Immature natural killer cell (primary cell): ENCODE measurements around the gene GAREM2. TPM values are rescaled to one million over a fixed set of nuclear protein-coding genes. Genes with fewer than 3 reads are reported as not detected.
"Not testable (repeated sequence)": the region's sequence is repeated elsewhere in the genome, so short reads cannot be mapped to it uniquely, and the experiment has no call there.

Experiments used
- DNase-seq, 3 donors: peaks; one replicate each; pipeline ENCODE4 v3.0.0; 2022; ENCODE audit warnings: mixed read lengths in 1 of 3
- H3K27ac Mint-ChIP-seq, 6 donors: one replicate each; pipeline ENCODE4 v1.8.0; 2020; ENCODE audit warnings: mixed read lengths in 6 of 6, mild to moderate bottlenecking in 5 of 6, inconsistent platforms in 4 of 6, moderate library complexity in 3 of 6
- H3K27me3 Mint-ChIP-seq, 3 donors: one replicate each; pipeline ENCODE4 v1.8.0; 2020 to 2021; ENCODE audit warnings: low read depth in 3 of 3, mild to moderate bottlenecking in 3 of 3, mixed read lengths in 3 of 3, moderate library complexity in 3 of 3, inconsistent platforms in 1 of 3
- H3K36me3 Mint-ChIP-seq, 3 donors: one replicate each; pipeline ENCODE4 v1.8.0; 2020; ENCODE audit warnings: mixed read lengths in 3 of 3, inconsistent platforms in 2 of 3, mild to moderate bottlenecking in 2 of 3
- H3K4me1 Mint-ChIP-seq, 2 donors: one replicate each; pipeline ENCODE4 v1.8.0; 2020; ENCODE audit warnings: inconsistent platforms in 2 of 2, mild to moderate bottlenecking in 2 of 2, mixed read lengths in 2 of 2, moderate library complexity in 1 of 2
- H3K4me3 Mint-ChIP-seq, 5 donors: one replicate each; pipeline ENCODE4 v1.8.0; 2020; ENCODE audit warnings: mild to moderate bottlenecking in 5 of 5, mixed read lengths in 5 of 5, inconsistent platforms in 3 of 5, moderate library complexity in 3 of 5
- H3K9me3 Mint-ChIP-seq, 6 donors: one replicate each; pipeline ENCODE4 v1.8.0; 2020; ENCODE audit warnings: mild to moderate bottlenecking in 6 of 6, mixed read lengths in 6 of 6, inconsistent platforms in 4 of 6, moderate library complexity in 3 of 6
- polyA plus RNA-seq, 3 donors: library from polyadenylated mRNA; unstranded; fragments of 300-500 nt; fragmentation: Illumina TruSeq; gene quantifications; one replicate each; pipeline ENCODE4 v1.2.3, GENCODE V29; 2021

GAREM2 gene
- polyA plus RNA-seq, 3 donors from 2014 or later = 0.50 to 3.5 (median 1.4) TPM

- Mint-ChIP-seq H3K4me3 (no peak overlapping the region), H3K27ac (no peak overlapping the region), H3K9me3 (no peaks in the 10 kb centered on the region), H3K4me1 (no peaks in the 10 kb centered on the region), H3K36me3 (peaks cover 0 to 11% (median 3%) of the 10 kb centered on the region in 3 donors), H3K27me3 (peaks cover 0 to 11% (median 5%) of the 10 kb centered on the region in 3 donors)
- DNase-seq = no peak
Measured at GRCh38 chr2:26157580-26157979, 15.3 kb upstream of the GAREM2 start.

- Mint-ChIP-seq H3K36me3 (peaks cover 0 to 11% (median 3%) of the 10 kb centered on the region in 3 donors), H3K4me3 (no peak overlapping the region), H3K4me1 (no peaks in the 10 kb centered on the region), H3K27ac (no peak overlapping the region), H3K9me3 (no peaks in the 10 kb centered on the region), H3K27me3 (peaks cover 0 to 6% (median 5%) of the 10 kb centered on the region in 3 donors)
- DNase-seq = no peak
Measured at GRCh38 chr2:26161926-26162325, 11.0 kb upstream of the GAREM2 start.

GRCh38 chr2:26162963-26163362 is 9.9 kb upstream of the GAREM2 start:
- H3K4me1 Mint-ChIP-seq = no peaks in the 10 kb centered on the region
- H3K9me3 Mint-ChIP-seq = no peaks in the 10 kb centered on the region
- H3K27ac Mint-ChIP-seq = no peak overlapping the region

GRCh38 chr2:26164231-26164630 is 8.7 kb upstream of the GAREM2 start:
- no peak overlapping the region for H3K27ac Mint-ChIP-seq
- no peak overlapping the region for H3K4me3 Mint-ChIP-seq
- H3K9me3 Mint-ChIP-seq = no peaks in the 10 kb centered on the region
- no peak for DNase-seq
- H3K36me3 Mint-ChIP-seq = peaks cover 0 to 5% (median 3%) of the 10 kb centered on the region in 3 donors
- peaks cover 0 to 6% (median 4%) of the 10 kb centered on the region in 3 donors for H3K27me3 Mint-ChIP-seq
- H3K4me1 Mint-ChIP-seq = no peaks in the 10 kb centered on the region

More at GRCh38 chr2:26162963-26163362, 9.9 kb upstream of the GAREM2 start:
- H3K27me3 Mint-ChIP-seq = peaks cover 0 to 6% (median 3%) of the 10 kb centered on the region in 3 donors
- H3K36me3 Mint-ChIP-seq = peaks cover 0 to 8% (median 3%) of the 10 kb centered on the region in 3 donors
- no peak for DNase-seq
- no peak overlapping the region for H3K4me3 Mint-ChIP-seq

- Mint-ChIP-seq H3K4me1 (no peaks in the 10 kb centered on the region), H3K4me3 (no peak overlapping the region), H3K27ac (no peak overlapping the region), H3K27me3 (peaks cover 0 to 4% (median 4%) of the 10 kb centered on the region in 3 donors), H3K9me3 (no peaks in the 10 kb centered on the region), H3K36me3 (peaks cover 0 to 5% (median 3%) of the 10 kb centered on the region in 3 donors)
- DNase-seq = no peak
Measured at GRCh38 chr2:26164641-26165211, 8.2 kb upstream of the GAREM2 start.

DNA sequence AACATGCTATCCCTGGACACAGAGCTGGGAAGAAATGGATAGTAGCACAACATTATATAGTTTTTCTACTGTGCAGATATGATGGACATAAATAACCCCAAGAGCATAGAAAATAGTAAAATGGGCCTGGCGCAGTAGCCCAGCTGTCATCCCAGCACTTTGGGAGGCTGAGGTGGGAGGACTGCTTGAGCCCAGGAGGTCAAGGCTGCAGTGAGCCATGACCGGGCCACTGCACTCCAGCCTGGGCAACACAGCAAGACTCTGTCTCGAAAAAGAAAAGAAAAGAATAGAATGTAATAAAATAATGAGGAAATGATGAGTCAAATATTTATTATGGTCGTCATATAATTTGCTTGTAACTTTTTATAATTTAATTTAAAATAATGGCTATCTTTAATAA is 7.5 kb upstream of the GAREM2 start:
- H3K4me1 Mint-ChIP-seq = no peaks in the 10 kb centered on the region
- peaks cover 0 to 5% (median under 1%) of the 10 kb centered on the region in 3 donors for H3K36me3 Mint-ChIP-seq
- no peaks in the 10 kb centered on the region for H3K9me3 Mint-ChIP-seq
- H3K27me3 Mint-ChIP-seq = peaks cover 0 to 4% (median 0%) of the 10 kb centered on the region in 3 donors
- H3K27ac Mint-ChIP-seq = no peak overlapping the region
- DNase-seq = no peak
- H3K4me3 Mint-ChIP-seq = no peak overlapping the region

DNA sequence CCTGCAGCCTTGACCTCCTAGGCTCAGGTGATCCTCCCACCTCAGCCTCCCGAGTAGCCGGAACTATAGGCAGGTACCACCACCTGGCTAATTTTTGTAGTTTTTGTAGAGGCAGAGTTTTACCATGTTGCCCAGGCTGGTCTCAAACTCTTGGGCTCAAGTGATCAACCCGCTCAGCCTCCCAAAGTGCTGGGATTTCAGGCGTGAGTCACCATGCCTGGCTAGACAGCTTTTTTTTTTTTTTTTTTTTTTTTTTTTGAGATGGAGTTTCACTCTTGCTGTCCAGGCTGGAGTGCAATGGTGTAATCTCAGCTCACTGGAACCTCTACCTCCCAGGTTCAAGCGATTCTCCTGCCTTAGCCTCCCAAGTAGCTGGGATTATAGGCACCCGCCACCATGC is 6.3 kb upstream of the GAREM2 start:
- not testable (repeated sequence) for H3K27me3 Mint-ChIP-seq, H3K36me3 Mint-ChIP-seq, H3K27ac Mint-ChIP-seq, DNase-seq, H3K9me3 Mint-ChIP-seq, H3K4me3 Mint-ChIP-seq, H3K4me1 Mint-ChIP-seq

DNA sequence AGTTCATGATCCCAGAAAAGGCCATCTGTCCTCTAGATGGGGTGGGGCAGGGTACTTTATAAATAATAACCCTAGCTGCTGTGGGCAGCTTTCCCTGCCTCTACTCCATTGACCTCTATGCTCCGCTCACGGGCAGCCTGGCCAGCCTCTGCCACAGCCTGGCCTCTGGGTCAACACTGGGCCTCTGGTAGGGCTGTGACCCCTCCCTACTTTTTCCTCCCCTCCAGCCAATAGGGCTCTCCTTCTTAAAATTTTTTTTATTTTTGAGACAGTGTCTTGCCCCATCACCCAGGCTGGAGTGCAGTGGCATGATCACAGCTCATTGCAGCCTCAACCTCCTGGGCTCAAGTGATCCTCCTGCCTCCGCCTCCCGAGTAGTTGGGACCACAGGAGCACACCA is 4.1 kb upstream of the GAREM2 start:
- H3K27ac Mint-ChIP-seq = no peak overlapping the region
- H3K4me3 Mint-ChIP-seq = no peak overlapping the region
- DNase-seq = no peak
- peaks cover 0 to 5% (median 0%) of the 10 kb centered on the region in 3 donors for H3K36me3 Mint-ChIP-seq
- peaks cover 10 to 11% of the 10 kb centered on the region in 2 donors for H3K4me1 Mint-ChIP-seq
- H3K27me3 Mint-ChIP-seq = peaks cover 4 to 9% (median 9%) of the 10 kb centered on the region in 3 donors
- no peaks in the 10 kb centered on the region for H3K9me3 Mint-ChIP-seq

DNA sequence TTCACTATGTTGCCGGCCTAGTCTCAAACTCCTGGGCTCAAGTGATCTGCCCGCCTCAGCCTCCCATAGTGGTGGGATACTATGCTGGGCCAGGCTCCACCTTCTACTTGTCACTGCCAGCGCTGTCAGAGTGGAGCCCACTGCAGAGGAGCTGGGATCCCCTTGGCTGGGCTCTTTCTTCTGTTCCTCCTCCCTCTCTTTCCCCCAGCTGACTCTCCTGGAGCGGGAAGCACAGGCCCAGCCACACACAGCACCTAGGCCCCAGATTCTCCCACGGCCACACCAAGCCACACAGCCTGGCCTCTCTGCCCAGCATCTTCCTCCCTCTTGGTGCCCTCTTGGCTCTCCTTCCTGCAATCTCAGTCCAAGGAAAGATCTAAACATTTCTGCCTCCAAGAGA is 3.7 kb upstream of the GAREM2 start:
- no peak for DNase-seq
- no peak overlapping the region for H3K27ac Mint-ChIP-seq
- peaks cover 12% of the 10 kb centered on the region in 2 donors for H3K4me1 Mint-ChIP-seq
- H3K4me3 Mint-ChIP-seq = no peak overlapping the region
- no peaks in the 10 kb centered on the region for H3K9me3 Mint-ChIP-seq
- H3K36me3 Mint-ChIP-seq = peaks cover 0 to 5% (median 0%) of the 10 kb centered on the region in 3 donors
- H3K27me3 Mint-ChIP-seq = peaks cover 4 to 10% (median 10%) of the 10 kb centered on the region in 3 donors

DNA sequence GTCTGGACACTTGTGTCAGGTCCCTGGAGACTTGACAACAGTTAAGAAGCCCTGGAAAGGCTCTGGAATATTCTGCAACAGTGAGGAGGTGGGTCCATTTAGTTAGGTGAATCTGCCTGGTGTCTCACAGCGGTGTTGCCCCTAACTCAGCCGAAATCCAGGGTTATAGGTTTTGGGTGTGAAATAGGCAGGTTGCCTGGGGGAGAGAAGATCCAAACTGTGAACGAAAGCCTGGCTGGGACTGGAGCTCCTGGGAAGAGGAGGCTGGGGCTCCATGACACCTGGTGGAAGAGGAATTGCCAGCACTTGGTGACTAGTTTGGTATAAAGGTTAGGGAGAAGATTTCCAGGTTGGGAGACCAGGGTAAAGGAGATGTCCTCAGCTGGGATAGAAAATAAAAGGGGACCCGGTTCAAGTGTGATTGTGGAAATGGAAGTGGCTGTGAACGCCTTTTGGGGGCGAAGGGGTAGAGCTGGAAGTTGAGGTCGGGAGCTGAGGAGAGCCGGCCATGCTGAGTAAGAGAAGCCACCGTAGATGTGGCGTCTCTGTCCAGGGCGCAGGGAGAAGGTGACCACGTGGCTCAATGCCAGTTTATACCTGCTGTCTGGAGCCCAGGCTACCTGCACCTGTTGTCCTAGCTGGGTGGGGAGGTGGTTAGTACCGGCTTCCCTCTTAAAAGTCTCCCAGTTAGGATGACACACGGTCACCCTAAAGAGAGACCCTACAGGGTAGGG is 3.0 kb upstream of the GAREM2 start:
- no peaks in the 10 kb centered on the region for H3K9me3 Mint-ChIP-seq
- H3K36me3 Mint-ChIP-seq = peaks cover 0 to 5% (median 0%) of the 10 kb centered on the region in 3 donors
- H3K4me3 Mint-ChIP-seq = no peak overlapping the region
- peaks cover 10 to 16% (median 14%) of the 10 kb centered on the region in 3 donors for H3K27me3 Mint-ChIP-seq
- no peak for DNase-seq
- H3K4me1 Mint-ChIP-seq = peaks cover 18% of the 10 kb centered on the region in 2 donors
- H3K27ac Mint-ChIP-seq = no peak overlapping the region

DNA sequence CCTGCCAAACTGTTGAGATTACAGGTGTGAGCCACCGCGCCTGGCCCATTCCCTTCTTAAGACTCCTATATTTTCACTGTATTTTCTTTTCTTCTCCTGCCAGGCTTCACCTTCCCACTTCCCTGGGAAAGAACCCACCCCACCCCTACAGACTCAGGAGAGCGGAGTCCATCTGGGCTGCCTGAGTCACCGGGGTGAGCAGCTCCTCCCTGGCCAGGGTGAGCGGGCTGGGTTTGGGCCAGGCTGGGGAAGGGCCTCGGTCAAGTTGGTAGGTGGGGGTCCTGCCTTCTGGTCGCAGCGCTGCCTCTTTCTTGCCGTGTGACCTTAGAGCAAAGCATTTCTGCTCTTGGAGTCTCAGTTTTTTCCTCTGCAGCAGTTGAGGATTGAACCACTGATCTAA is 2.1 kb upstream of the GAREM2 start:
- Mint-ChIP-seq H3K36me3 (peaks cover 0 to 5% (median 0%) of the 10 kb centered on the region in 3 donors), H3K9me3 (no peaks in the 10 kb centered on the region), H3K27ac (no peak overlapping the region), H3K4me3 (peak overlapping the region in 2 of 5 donors; percentile 15 to 48), H3K4me1 (peaks cover 18 to 19% of the 10 kb centered on the region in 2 donors), H3K27me3 (peaks cover 12 to 18% (median 14%) of the 10 kb centered on the region in 3 donors)
- no peak for DNase-seq

- H3K9me3 Mint-ChIP-seq = no peaks in the 10 kb centered on the region
- H3K27me3 Mint-ChIP-seq = peaks cover 14 to 19% (median 15%) of the 10 kb centered on the region in 3 donors
- H3K27ac Mint-ChIP-seq = no peak overlapping the region
Measured at GRCh38 chr2:26172189-26172870, 558 bp upstream of the GAREM2 start.

GRCh38 chr2:26173776-26174482 is 1.0 kb downstream of the GAREM2 start:
- Mint-ChIP-seq H3K9me3 (no peaks in the 10 kb centered on the region), H3K4me3 (peak overlapping the region; percentile 59 to 79 (median 70)), H3K36me3 (peaks cover 0 to 5% (median 0%) of the 10 kb centered on the region in 3 donors), H3K27me3 (peaks cover 13 to 21% (median 14%) of the 10 kb centered on the region in 3 donors), H3K4me1 (peaks cover 19 to 20% of the 10 kb centered on the region in 2 donors), H3K27ac (no peak overlapping the region)
- no peak for DNase-seq

More at GRCh38 chr2:26172189-26172870, 558 bp upstream of the GAREM2 start:
- peaks cover 0 to 5% (median 0%) of the 10 kb centered on the region in 3 donors for H3K36me3 Mint-ChIP-seq
- H3K4me3 Mint-ChIP-seq = peak overlapping the region; percentile 72 to 85 (median 77)
- no peak for DNase-seq
- H3K4me1 Mint-ChIP-seq = peaks cover 18 to 19% of the 10 kb centered on the region in 2 donors
